ENCODE results near the gene IL17B. TPM values are rescaled to one million over a fixed set of nuclear protein-coding genes. Genes with fewer than 3 reads are reported as not detected.

Gene IL17B
- total RNA-seq, 2 donors from 2014 or later: not detected

- no peak for DNase-seq
- no peak overlapping the region for H3K27ac Mint-ChIP-seq
- H3K27me3 ChIP-seq (ENCODE audit: control insufficient read depth, insufficient read depth, low read length, poor library complexity, severe bottlenecking): no peaks in the 10 kb centered on the region
- no peaks in the 10 kb centered on the region for H3K36me3 Mint-ChIP-seq (ENCODE audit: low read depth)
- peaks cover 5% of the 10 kb centered on the region for H3K4me1 Mint-ChIP-seq
- 88 to 91% methylated on average over 2 to 3 of the region's 3 CpGs for WGBS, 2 experiments (ENCODE audit: insufficient coverage in 1 of 2, insufficient read length in 1 of 2)
- H3K9ac ChIP-seq (ENCODE audit: extremely low read depth, low read length, poor library complexity, severe bottlenecking): no peak overlapping the region
- H3K36me3 ChIP-seq (ENCODE audit: control insufficient read depth, insufficient read depth, low read length): no peaks in the 10 kb centered on the region
- no peaks in the 10 kb centered on the region for H3K4me1 ChIP-seq (ENCODE audit: control insufficient read depth, insufficient read depth, low read length)
- H3K4me3 ChIP-seq (ENCODE audit: low read length): no peak overlapping the region
- no peaks in the 10 kb centered on the region for H3K9me3 Mint-ChIP-seq
- no peak overlapping the region for H3K27ac ChIP-seq (ENCODE audit: low read depth, low read length)
- H3K27me3 Mint-ChIP-seq (ENCODE audit: insufficient read depth): peaks cover 2% of the 10 kb centered on the region
- H3K9me3 ChIP-seq (ENCODE audit: control insufficient read depth, low read length): no peaks in the 10 kb centered on the region
- no peak for TF ChIP-seq CTCF (conservative IDR thresholded peaks at IDR 0.05)
- no peak overlapping the region for H3K4me3 Mint-ChIP-seq
Measured at GRCh38 chr5:149326611-149327010, 52.5 kb downstream of the IL17B start.

- no peaks in the 10 kb centered on the region for H3K36me3 Mint-ChIP-seq (ENCODE audit: low read depth)
- Histone ChIP-seq H3K9ac (ENCODE audit: extremely low read depth, low read length, poor library complexity, severe bottlenecking) (no peak overlapping the region), H3K36me3 (ENCODE audit: control insufficient read depth, insufficient read depth, low read length) (no peaks in the 10 kb centered on the region), H3K9me3 (ENCODE audit: control insufficient read depth, low read length) (no peaks in the 10 kb centered on the region), H3K27me3 (ENCODE audit: control insufficient read depth, insufficient read depth, low read length, poor library complexity, severe bottlenecking) (no peaks in the 10 kb centered on the region), H3K4me1 (ENCODE audit: control insufficient read depth, insufficient read depth, low read length) (peaks cover 2% of the 10 kb centered on the region), H3K4me3 (ENCODE audit: low read length) (no peak overlapping the region), H3K27ac (ENCODE audit: low read depth, low read length) (no peak overlapping the region)
- H3K4me3 Mint-ChIP-seq: no peak overlapping the region
- H3K4me1 Mint-ChIP-seq: peaks cover 7% of the 10 kb centered on the region
- peaks cover 2% of the 10 kb centered on the region for H3K27me3 Mint-ChIP-seq (ENCODE audit: insufficient read depth)
- no peak overlapping the region for H3K27ac Mint-ChIP-seq
- no peaks in the 10 kb centered on the region for H3K9me3 Mint-ChIP-seq
- no peak for TF ChIP-seq CTCF (conservative IDR thresholded peaks at IDR 0.05)
- 97 to 98% methylated on average over 4 to 5 of the region's 5 CpGs for WGBS, 2 experiments (ENCODE audit: insufficient coverage in 1 of 2, insufficient read length in 1 of 2)
- DNase-seq: no peak
Measured at GRCh38 chr5:149325894-149326293, 53.2 kb downstream of the IL17B start.

GRCh38 chr5:149325166-149325735, 53.8 kb downstream of the IL17B start:
- no peak for DNase-seq
- Histone ChIP-seq H3K9ac (ENCODE audit: extremely low read depth, low read length, poor library complexity, severe bottlenecking) (no peak overlapping the region), H3K27me3 (ENCODE audit: control insufficient read depth, insufficient read depth, low read length, poor library complexity, severe bottlenecking) (no peaks in the 10 kb centered on the region), H3K4me3 (ENCODE audit: low read length) (no peak overlapping the region), H3K9me3 (ENCODE audit: control insufficient read depth, low read length) (no peaks in the 10 kb centered on the region), H3K4me1 (ENCODE audit: control insufficient read depth, insufficient read depth, low read length) (peaks cover 6% of the 10 kb centered on the region), H3K27ac (ENCODE audit: low read depth, low read length) (no peak overlapping the region), H3K36me3 (ENCODE audit: control insufficient read depth, insufficient read depth, low read length) (no peaks in the 10 kb centered on the region)
- H3K4me1 Mint-ChIP-seq: peaks cover 13% of the 10 kb centered on the region
- no peak overlapping the region for H3K4me3 Mint-ChIP-seq
- no peak for TF ChIP-seq CTCF (conservative IDR thresholded peaks at IDR 0.05)
- peaks cover 2% of the 10 kb centered on the region for H3K27me3 Mint-ChIP-seq (ENCODE audit: insufficient read depth)
- H3K9me3 Mint-ChIP-seq: no peaks in the 10 kb centered on the region
- no peaks in the 10 kb centered on the region for H3K36me3 Mint-ChIP-seq (ENCODE audit: low read depth)
- H3K27ac Mint-ChIP-seq: no peak overlapping the region

Measured in endodermal cell (in vitro differentiated cells).